Ishikawa (cell line): ENCODE measurements around the gene ANK3.

Experiments used
- CEBPB ChIP-seq: IDR thresholded peaks from 2 replicates; pipeline ENCODE4 v1.6.1; 2012
- CREB1 ChIP-seq: IDR thresholded peaks from 2 replicates; pipeline ENCODE4 v1.6.1; 2012; ENCODE audit warnings: low read depth
- EGR1 ChIP-seq: IDR thresholded peaks from 2 replicates; pipeline ENCODE4 v1.6.1; 2012
- EP300 ChIP-seq: IDR thresholded peaks from 2 replicates; pipeline ENCODE4 v1.6.1; 2012; ENCODE audit warnings: borderline replicate concordance
- FOXM1 ChIP-seq: IDR thresholded peaks from 2 replicates; pipeline ENCODE4 v1.6.1; 2012; ENCODE audit warnings: low read depth, borderline replicate concordance
- MAX ChIP-seq: IDR thresholded peaks from 2 replicates; pipeline ENCODE4 v1.6.1; 2012
- NFIC ChIP-seq: IDR thresholded peaks from 2 replicates; pipeline ENCODE4 v1.6.1; 2012
- RAD21 ChIP-seq: IDR thresholded peaks from 2 replicates; pipeline ENCODE4 v1.6.1; 2012; ENCODE audit warnings: low read depth
- TAF1 ChIP-seq: IDR thresholded peaks from 2 replicates; pipeline ENCODE4 v1.6.1; 2012; ENCODE audit warnings: low read depth, mild to moderate bottlenecking
- TCF12 ChIP-seq: IDR thresholded peaks from 2 replicates; pipeline ENCODE4 v1.6.1; 2012; ENCODE audit warnings: low read depth
- TEAD4 ChIP-seq: IDR thresholded peaks from 2 replicates; pipeline ENCODE4 v1.6.1; 2012
- YY1 ChIP-seq: IDR thresholded peaks from 2 replicates; pipeline ENCODE4 v1.6.1; 2012; ENCODE audit warnings: low read depth
- ZBTB7A ChIP-seq: IDR thresholded peaks from 2 replicates; pipeline ENCODE4 v1.6.1; 2012; ENCODE audit warnings: low read depth
- TF ChIP-seq, protein P1 (sequence below): IDR thresholded peaks from 2 replicates; pipeline ENCODE4 v1.6.1; 2012
- TF ChIP-seq, protein P2 (sequence below): IDR thresholded peaks from 2 replicates; pipeline ENCODE4 v1.6.1; 2012; ENCODE audit warnings: low read depth, mild to moderate bottlenecking

Gene ANK3

GRCh38 chr10:60396766-60397165, 7.1 kb upstream of the ANK3 start:
- TF ChIP-seq EGR1: no peak
- TF ChIP-seq RAD21: no peak
- TF ChIP-seq CEBPB: no peak
- TF ChIP-seq YY1: no peak
- TF ChIP-seq TEAD4: no peak
- TF ChIP-seq TAF1: no peak
- TF ChIP-seq TCF12: no peak
- no peak for TF ChIP-seq MAX
- no peak for TF ChIP-seq NFIC
- no peak for TF ChIP-seq FOXM1
- no peak for TF ChIP-seq CREB1
- no peak for TF ChIP-seq EP300
- TF ChIP-seq ZBTB7A: no peak
- TF ChIP-seq, protein P1, sequence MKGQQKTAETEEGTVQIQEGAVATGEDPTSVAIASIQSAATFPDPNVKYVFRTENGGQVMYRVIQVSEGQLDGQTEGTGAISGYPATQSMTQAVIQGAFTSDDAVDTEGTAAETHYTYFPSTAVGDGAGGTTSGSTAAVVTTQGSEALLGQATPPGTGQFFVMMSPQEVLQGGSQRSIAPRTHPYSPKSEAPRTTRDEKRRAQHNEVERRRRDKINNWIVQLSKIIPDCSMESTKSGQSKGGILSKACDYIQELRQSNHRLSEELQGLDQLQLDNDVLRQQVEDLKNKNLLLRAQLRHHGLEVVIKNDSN: no peak
- TF ChIP-seq, protein P2, sequence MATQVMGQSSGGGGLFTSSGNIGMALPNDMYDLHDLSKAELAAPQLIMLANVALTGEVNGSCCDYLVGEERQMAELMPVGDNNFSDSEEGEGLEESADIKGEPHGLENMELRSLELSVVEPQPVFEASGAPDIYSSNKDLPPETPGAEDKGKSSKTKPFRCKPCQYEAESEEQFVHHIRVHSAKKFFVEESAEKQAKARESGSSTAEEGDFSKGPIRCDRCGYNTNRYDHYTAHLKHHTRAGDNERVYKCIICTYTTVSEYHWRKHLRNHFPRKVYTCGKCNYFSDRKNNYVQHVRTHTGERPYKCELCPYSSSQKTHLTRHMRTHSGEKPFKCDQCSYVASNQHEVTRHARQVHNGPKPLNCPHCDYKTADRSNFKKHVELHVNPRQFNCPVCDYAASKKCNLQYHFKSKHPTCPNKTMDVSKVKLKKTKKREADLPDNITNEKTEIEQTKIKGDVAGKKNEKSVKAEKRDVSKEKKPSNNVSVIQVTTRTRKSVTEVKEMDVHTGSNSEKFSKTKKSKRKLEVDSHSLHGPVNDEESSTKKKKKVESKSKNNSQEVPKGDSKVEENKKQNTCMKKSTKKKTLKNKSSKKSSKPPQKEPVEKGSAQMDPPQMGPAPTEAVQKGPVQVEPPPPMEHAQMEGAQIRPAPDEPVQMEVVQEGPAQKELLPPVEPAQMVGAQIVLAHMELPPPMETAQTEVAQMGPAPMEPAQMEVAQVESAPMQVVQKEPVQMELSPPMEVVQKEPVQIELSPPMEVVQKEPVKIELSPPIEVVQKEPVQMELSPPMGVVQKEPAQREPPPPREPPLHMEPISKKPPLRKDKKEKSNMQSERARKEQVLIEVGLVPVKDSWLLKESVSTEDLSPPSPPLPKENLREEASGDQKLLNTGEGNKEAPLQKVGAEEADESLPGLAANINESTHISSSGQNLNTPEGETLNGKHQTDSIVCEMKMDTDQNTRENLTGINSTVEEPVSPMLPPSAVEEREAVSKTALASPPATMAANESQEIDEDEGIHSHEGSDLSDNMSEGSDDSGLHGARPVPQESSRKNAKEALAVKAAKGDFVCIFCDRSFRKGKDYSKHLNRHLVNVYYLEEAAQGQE: no peak

- TF ChIP-seq YY1: no peak
- no peak for TF ChIP-seq EP300
- TF ChIP-seq TAF1: no peak
Measured at GRCh38 chr10:60395711-60396110, 6.0 kb upstream of the ANK3 start.

DNA sequence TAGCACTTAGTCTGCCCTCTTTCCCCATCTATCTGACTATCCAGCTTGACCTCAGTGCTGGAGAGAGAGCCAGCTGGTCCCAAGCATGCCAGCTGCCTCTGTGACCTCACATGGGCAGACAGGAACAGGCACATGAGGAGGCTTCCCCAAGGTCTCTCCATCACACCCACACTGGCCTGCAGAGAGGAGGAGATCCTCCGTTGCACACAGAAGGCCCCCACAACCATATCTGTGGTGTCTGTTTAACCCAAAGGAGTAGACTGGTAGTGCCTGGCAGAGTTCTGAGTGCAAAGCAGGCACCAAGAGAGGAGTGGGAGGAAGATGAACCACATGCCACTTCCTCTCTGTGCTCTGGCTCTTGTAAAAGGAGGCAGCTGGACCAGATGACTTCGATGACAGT, 4.8 kb upstream of the ANK3 start:
- TF ChIP-seq MAX (no peak), CEBPB (no peak), RAD21 (no peak), TAF1 (no peak), YY1 (no peak), CREB1 (no peak), NFIC (no peak), TCF12 (no peak), EP300 (no peak), FOXM1 (no peak), ZBTB7A (no peak), TEAD4 (no peak)
- TF ChIP-seq, protein P1: no peak

DNA sequence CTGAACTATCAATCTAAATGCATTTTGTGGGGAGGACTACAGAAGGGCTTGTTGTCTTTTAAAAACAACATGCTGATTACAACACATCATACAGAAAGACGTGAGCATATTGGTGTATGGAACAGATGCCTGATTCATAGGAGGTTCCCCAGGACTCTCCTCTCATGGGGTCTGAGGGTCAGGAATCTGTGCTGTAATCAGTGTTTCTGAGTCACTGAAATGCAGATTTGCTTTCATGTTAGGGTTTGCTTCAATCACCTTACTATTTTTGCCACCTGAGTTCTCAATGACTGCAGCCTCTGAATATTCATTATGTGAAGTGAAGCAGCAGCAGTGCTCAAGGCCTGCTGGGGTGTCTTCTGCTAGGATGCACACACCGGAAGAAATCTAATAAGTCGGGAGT, 550 bp upstream of the ANK3 start:
- TF ChIP-seq TCF12: no peak
- TF ChIP-seq ZBTB7A: no peak

- TF ChIP-seq TEAD4 (no peak), EP300 (no peak), EGR1 (no peak), FOXM1 (no peak), TCF12 (no peak), CREB1 (no peak), ZBTB7A (no peak), NFIC (no peak), RAD21 (no peak), CEBPB (no peak), MAX (no peak), TAF1 (no peak), YY1 (no peak)
- TF ChIP-seq, protein P1: no peak
- TF ChIP-seq, protein P2: no peak
Measured at GRCh38 chr10:60388709-60389301, 870 bp downstream of the ANK3 start.
